GM18517 (cell line): Measurements from ENCODE around the gene EIF3M.

Experiments
- ATAC-seq: cut with Tn5 transposase; IDR thresholded peaks from one replicate; pipeline ENCODE4 v1.9.1; 2021; ENCODE audit warnings: mild to moderate bottlenecking, moderate library complexity; ENCODE audit not compliant: unreplicated experiment

EIF3M gene

DNA sequence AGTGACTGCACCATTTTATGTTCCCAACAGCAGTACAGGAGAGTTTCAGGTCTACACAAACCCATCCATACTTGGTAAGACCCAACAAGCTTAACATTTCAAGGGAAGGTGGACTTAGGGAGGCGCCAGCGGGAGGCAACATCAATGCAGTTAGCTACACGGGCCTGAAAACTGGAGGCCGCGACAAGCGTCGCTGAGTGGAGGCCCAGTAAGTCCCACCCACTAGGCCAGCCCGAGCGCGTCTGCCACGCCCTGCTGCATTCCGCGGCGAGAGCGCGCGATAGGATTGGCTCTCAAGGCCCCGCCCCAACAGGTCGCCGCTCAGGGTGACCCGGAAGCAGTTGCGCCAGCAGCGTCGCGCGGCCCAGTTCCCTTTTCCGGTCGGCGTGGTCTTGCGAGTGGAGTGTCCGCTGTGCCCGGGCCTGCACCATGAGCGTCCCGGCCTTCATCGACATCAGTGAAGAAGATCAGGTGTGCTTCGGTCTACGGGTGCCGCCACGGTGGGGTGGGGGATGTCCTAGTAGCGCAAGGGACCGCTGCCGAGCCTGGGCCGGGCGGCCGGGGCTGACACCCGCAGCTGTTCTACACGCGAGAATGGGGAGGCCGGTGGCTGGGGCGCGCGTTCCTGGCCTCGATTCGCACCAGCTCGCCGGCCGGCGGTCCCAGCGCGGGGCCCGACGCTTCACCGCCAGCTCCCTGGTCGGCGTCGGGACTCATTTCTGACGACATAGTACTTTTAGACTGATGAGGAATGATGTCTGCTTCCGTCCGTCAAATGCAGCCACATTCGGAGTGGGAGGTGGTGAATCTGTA is at the start of gene EIF3M:
Gene EIF3M (plus strand): TSS at position 373 of the 813 bp plus-strand sequence. CDS start 57 bp downstream, at position 430.
- peak; percentile 95 for ATAC-seq

DNA sequence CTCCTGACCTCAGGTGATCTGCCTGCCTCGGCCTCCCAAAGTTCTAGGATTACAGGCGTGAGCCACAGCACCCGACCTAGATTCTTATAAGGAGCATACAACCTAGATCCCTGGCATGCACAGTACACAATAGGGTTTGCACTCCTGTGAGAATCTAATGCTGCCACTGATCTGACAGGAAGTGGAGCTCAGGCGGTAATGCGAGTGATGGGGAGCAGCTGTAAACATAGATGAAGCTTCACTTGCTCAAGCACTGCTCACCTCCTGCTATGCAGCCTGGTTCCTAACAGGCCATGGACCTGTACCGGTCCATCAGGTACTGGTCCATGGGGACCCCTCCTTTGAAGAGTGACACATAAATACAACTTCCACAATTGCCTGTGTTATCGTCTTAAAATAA is 44.8 kb upstream of the EIF3M start:
- ATAC-seq: no peak

DNA sequence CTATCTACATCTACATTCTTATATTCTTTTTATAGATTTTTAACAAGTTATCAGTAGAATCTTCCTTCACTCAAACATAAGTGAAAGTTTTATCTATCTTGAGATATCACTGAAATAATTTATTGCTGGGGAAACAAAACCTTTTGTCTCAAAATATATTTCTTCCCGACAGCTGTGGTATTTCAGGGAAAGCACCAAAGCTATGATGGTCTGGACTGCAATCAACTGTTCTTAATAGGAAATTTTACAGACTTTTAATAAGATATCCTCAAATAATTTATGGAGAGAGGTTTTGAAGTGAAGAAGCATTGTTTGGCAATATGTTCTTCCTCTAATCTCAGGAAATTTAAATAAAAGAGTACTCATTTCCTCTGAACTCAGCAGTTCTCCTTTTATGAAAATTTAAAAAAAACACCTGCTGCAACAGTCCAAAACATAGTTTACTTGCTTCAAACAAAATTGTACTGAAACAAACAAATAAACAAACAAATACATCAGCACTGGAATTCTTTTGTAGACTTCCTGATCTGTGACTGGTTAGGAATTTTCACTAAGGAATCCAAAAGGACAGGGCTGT is 33.9 kb upstream of the EIF3M start:
- ATAC-seq: no peak

DNA sequence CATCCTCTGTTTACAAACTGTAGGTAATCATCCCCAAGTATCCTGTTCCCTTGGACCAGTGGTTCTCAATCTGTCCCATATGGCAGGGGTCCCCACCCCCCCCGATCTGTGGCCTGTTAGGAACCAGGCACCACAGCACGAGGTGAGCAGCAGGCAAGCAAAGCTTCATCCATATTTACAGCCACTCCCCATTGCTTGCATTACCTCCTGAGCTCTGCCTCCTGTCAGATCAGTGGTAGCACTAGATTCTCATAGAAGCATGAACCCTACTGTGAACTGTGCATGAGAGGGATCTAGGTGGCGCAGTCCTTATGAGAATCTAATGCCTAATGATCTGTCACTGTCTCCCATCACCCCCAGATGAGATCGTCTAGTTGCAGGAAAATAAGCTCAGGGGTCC is 33.4 kb upstream of the EIF3M start:
- no peak for ATAC-seq

DNA sequence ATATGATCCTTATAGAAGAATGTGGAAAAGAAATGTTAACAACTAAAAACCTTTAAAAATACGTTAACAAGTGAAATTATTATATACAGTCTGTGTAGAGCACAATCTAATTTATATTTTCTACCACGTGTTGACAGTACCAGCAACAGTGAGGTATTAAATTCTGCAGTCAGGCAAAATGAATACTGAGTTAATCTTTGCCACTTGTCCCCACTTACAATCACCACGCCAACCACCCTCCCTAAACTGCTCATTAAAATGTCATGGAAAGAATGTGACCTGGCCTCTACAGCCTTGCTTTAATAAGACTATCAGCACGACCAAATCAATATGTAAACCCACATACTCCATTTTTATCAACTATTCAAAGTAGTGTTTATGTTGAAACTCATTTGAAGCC is 28.5 kb upstream of the EIF3M start:
- no peak for ATAC-seq

DNA sequence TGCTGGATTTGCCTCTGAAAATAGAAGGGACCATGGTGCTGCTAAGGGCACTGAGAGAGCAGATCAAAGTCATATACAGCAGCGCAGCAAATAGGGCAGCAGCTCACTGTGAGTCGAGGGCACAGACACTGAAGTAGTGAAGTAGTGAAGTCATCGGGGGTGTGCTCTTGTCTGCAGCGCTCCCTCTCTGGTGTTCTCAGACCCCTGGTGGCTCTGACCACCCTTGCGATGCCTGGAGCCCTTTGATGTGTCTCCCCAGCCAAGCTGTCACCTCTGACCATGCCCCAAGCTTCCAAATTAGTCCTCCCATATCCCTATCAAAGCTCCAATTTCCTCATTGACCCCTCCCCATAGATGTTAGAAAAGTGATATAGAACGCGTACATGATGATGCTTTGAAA is 27.7 kb upstream of the EIF3M start:
- ATAC-seq: no peak

DNA sequence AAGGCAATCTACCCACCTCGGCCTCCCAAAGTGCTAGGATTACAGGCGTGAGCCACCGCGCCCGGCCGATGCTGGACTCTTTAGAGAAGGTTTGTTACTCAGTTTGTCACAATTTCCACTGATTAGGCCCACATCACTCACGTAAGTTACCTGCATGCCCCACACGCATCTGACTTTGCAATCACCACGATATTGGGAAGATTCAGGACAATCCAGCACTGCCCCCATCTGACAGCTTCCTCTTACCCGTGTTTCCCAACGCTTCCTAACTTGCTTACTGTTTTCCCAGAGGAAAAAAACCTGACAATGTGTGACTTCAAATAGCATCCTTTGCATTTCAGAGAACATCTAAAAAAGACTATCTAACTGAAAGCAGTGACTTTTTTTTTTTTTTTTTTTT is 21.8 kb upstream of the EIF3M start:
- ATAC-seq: no peak

DNA sequence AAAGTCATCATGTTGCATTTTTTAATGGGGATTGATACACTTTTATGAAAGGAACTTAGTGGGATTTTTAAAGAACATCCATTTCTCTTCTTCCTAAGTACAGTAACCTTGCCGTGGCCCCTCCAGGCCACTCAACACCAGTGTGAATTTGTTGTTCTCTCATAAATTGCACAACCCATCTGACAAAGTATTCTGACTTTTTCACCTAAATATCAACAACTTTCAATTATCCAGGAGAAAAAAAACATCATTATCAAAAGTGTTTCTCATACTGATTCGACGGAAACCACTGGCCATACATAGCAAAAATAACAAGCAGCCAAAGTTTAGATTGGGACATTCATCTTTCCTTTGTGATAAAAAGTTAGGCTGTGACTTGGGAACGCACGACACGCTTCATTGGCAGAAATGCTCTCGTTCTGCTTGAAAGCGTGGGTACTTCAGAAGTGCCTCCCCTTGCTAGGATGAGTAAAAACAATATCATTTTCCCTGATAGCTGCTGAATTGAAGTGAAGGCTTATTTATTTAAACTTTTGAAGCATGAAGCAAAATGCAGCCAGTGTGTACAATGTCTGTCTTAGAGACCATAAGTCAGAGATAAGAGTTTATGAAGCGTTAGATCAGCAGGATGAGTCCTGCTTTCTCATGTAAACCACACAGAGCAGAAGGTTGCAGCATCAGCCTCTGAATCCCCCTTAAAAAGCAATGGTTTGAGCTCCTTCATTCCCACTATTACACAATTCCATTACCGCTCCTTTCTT is 20.6 kb upstream of the EIF3M start:
- ATAC-seq: no peak

DNA sequence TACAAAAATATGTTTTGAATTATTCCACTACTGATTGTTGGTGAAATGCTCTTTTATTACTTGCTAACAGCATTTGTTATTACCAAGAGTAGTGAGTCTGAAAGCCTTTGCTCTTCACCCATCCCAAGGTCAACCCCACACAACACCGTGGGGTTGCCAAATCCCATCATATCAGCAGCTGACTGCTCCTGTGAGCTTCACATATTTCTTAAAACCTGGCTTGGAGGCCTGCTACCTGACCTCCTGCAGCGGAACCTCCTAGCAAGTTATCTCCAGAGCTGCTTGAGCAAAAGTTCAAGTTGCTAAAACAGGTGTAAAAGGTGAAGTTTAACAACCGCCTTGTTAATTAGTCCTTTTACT is 20.1 kb upstream of the EIF3M start:
- ATAC-seq: no peak

DNA sequence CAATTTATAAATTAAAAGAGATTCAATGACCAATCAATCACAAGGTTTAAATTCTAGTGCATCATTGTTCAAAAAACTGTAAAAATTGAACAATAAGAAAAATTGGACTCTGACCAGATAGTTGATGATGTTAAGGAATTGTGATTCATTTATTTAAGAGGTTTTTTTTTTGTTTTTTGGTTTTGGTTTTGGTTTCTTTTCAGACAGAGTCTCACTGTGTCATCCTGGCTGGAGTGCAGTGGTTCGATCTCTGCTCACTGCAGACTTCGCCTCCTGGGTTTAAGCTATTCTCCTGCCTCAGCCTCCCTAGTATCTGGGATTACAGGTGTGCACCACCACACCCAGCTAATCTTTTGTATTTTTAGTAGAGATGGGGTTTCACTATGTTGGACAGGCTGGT is 17.1 kb upstream of the EIF3M start:
- no peak for ATAC-seq

DNA sequence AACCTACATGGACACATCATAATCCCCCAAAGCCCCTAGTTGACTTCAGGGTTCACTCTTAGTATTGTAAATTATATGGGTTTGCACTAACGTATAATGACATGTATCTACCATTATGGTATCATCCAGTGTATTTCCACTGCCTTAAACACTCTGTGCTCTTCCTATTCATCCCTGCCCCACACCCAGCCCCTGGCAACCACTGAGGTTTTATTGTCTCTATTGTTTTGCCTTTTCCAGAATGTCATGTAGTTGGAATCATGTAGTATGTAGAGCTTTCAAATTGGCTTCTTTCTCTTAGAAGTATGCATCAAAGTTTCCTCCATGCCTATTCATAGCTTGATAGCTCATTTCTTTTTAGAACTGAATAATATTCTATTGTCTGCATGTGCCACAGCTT is 16.5 kb upstream of the EIF3M start:
- no peak for ATAC-seq

DNA sequence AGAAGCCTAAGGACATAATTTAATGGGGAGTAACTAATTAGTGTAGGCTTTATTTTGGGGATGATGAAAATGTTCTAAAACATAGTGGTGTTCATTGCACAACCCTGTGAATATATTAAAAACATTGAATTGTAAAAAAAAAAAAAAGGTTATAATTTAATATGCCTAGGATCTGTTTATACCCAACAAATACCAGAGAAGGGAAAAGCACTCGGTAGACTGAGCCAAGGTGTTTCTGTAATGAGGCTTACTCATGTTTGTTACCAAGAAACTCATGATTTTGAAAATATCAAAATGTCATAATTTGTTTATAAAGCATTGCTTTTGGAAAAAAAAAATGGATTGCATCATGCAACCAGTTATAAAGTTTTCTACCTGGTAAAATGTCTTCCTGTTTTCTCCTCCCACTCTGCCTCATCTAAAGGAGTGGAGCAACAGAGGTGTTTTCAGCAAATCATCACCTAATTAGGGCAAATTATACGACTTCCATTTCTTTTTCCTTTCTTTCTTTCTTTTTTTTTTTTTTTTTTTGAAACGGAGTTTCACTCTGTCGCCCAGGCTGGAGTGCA is 14.2 kb upstream of the EIF3M start:
- ATAC-seq: no peak

DNA sequence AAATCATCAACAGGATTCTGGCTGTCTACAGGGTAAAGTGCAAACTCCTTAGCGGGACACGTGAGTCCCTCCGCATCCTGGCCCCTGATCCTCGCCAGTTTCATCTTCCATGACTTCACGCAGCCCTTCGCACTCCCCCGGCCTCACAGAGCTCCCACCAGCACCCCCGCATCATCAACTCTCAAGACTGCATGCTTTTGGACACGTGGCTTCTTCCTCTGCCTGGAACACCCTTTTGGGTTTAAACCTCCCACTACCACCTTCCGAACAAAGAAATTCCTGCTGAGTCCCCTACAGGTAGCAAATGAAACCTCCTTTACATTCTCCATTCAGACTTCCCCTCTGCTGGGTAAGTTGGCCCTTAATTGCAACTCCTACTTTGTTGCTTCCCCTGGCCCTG is 12.6 kb upstream of the EIF3M start:
- ATAC-seq: no peak

DNA sequence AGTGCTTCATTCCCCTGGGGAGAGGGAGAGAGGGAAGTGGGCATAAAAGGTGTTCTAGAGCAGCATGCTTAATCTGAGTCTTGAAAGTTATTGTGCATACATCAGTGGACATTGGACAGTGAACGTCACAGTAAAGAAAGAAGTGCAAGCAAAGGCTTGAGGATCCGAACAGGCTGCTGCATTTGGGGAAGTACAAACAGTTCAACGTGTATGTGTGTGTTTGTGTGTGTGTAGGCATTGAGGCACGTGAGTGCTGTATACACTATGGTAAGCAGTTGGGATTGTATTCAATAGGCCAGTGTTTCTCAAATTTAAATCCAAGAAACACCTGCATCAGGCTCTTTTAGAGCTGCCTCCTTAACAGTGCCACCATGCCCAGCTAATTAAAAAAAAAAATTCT is 10.4 kb upstream of the EIF3M start:
- ATAC-seq: no peak

DNA sequence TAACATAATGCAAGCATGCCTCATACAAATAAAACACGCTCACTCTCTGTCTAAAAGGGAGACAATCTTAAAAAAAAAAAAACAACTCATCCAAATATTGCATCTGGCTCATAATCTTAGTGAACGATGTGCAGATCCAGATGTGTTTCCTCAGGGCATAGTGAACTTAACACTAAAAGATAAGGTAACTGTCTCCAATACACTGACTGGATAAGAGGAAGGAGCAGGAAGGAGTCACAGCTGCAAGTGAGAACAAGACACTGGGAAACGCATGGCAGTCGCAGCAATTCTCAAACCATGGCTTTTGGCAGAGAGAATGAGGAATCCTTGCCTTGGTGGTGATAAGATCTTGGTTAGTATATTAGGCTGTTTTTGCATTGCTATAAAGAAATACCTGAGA is 9.2 kb upstream of the EIF3M start:
- no peak for ATAC-seq

DNA sequence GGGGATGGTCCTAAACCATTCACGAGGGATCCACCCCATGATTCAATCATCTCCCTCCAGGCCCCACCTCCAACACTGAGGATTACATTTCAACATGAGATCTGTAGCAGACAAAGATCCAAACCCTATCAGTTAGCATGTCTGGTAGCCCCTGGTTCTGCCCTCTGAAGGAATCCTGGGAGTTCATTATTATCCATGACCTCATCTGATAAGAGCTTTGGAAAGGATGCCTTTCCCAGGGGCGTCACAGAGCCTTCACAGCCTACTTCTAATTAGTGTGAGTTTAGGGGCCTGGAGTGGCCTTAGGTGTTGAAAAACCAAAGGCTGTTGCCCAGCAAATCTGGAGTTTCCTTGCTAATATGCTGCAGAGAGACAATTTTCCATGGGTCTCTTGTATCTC is 8.6 kb upstream of the EIF3M start:
- ATAC-seq: no peak

DNA sequence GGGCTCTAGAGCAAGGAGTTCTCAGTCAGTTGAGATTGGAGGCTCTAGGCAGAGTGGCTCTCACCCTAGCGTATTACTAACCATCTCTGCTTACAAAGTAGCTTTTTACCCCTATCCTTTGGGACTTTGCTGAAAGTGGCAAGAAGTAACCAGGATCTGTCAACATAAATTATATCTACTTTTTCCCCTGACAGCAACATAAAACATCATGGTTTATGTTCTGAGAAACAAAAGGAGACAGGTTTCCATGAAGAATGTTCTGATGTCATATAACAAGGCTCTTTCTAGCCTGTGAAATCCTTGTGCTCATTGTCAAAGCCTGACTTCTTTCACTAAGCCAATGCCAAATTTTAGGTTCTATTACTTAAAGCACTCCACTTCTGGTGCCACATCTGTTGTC is 7.2 kb upstream of the EIF3M start:
- no peak for ATAC-seq

DNA sequence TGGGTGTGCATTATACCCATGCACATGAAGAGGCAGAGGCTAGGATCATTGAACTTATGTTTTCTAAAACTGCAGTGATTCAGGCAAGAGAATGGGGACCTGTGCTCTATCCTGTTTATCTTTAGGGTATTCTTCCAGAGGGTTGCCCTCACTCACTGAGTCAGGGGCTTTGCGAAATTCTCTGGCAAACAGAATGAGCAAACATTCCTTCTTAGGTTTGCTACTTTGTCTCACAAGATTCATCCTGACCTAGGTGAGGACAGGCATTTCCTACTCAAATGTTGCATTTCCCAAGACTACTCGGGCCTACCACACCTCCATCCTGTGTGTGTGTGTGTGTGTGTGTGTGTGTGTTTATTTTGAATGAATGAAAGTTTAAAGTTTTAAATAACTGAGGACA is 2.7 kb upstream of the EIF3M start:
- ATAC-seq: no peak

DNA sequence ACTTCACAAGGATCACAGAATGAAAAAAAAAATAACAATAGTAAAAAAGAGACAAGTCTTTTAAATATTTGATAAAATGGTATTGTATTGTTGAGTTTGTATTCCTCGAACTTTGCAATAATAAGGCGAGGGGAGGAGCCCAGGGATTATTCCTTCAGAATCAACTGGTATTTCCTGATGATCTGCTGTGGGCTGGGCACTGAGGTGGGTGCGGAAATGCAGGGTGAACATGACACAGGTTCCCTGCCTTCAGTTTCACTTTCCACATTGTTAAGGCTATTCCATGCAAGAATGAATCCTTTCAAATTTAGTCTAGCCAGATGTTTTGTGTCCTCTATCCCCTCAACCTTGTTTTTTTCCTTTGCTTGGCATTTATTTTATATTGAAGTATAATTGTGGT is 2.1 kb upstream of the EIF3M start:
- no peak for ATAC-seq

DNA sequence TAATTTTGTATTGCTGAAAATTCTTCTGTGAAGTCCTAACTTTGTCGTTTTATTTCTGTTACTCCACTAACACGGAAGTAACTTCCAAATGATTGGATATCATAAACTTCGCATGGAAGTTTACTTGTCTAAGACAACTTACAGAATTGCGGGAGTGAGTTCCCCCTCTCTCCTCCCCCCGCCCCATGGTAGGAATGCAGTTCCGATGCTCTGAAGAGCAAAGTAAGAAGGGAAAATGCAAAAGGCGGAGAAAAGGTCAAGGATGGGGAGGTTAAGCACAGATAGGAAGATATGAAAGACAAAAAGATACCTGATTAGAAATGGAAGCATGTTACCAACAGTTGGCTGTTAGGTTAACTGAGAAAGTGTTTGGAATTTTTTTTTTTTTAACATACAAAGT is 1.3 kb downstream of the EIF3M start:
- ATAC-seq: no peak

DNA sequence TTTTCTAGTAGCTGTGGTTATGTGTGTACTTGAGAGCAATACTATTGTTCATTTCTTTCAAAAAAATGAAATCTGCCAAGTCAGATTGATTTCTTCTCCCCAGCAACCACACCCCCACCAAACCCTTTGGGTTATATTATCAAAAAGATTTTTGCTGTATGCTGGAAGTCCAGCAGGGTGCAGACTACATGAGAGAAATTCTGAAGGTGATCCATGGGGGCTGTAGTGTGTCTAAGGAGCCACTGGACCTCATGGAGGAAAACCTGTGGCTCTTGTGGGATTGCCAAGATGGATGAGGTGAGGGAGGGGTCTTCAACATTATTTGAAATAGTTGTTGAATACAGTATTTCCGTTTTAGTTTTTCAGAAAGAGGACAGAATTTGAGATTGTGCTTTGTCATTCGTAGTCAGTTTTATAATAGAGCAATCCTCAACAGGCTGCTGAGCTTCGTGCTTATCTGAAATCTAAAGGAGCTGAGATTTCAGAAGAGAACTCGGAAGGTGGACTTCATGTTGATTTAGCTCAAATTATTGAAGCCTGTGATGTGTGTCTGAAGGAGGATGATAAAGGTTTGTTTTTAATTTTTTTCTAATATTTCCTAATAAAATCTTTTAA is 3.1 kb downstream of the EIF3M start:
- no peak for ATAC-seq
